ENCODE data around the gene EEF1G.
A peak's percentile ranks its signal among the peaks of the same experiment; 100 is the strongest.

The EEF1G gene

GRCh38 chr11:62612366-62613290 is 38.9 kb upstream of the EEF1G start, which contains the start of the genes EML3 and ROM1:
Gene EML3 (minus strand): TSS chr11:62612775. CDS start chr11:62612457, 318 bp downstream.
Gene ROM1 (plus strand): TSS chr11:62613257. CDS start chr11:62613282, 25 bp downstream.
- no peaks in the 10 kb centered on the region for H3K9me3 ChIP-seq (ENCODE audit: control insufficient read depth, insufficient read depth, low read length)
- H3K4me1 ChIP-seq (ENCODE audit: control insufficient read depth, insufficient read depth, low read length): no peaks in the 10 kb centered on the region; the same call in 1 of the 2 replicates
- H3K27me3 ChIP-seq (ENCODE audit: control insufficient read depth, insufficient read depth, low read length): no peaks in the 10 kb centered on the region
- no peak for DNase-seq (ENCODE audit: low read depth, low spot score)
- WGBS (ENCODE audit: insufficient coverage, insufficient read length): no CpG with 5 or more reads among the region's 91 CpGs
- peak within 1 kb of the TSS; percentile 66; the same call in 1 of the 2 replicates for H3K4me3 ChIP-seq (ENCODE audit: low read length)
- no peaks in the 10 kb centered on the region; the same call in 1 of the 2 replicates for H3K36me3 ChIP-seq (ENCODE audit: control insufficient read depth, insufficient read depth, low read length)
- H3K27ac ChIP-seq (ENCODE audit: low read length): no peak within 1 kb of the TSS

GRCh38 chr11:62611705-62612365 is 38.1 kb upstream of the EEF1G start:
- H3K9me3 ChIP-seq (ENCODE audit: control insufficient read depth, insufficient read depth, low read length): no peaks in the 10 kb centered on the region
- H3K4me1 ChIP-seq (ENCODE audit: control insufficient read depth, insufficient read depth, low read length): no peaks in the 10 kb centered on the region; the same call in 1 of the 2 replicates
- no peak overlapping the region for H3K27ac ChIP-seq (ENCODE audit: low read length)
- DNase-seq (ENCODE audit: low read depth, low spot score): no peak
- H3K36me3 ChIP-seq (ENCODE audit: control insufficient read depth, insufficient read depth, low read length): no peaks in the 10 kb centered on the region; the same call in 1 of the 2 replicates
- H3K27me3 ChIP-seq (ENCODE audit: control insufficient read depth, insufficient read depth, low read length): no peaks in the 10 kb centered on the region
- WGBS (ENCODE audit: insufficient coverage, insufficient read length): no CpG with 5 or more reads among the region's 34 CpGs
- peak overlapping the region; percentile 66; the same call in 1 of the 2 replicates for H3K4me3 ChIP-seq (ENCODE audit: low read length)

- no peak overlapping the region for H3K27ac ChIP-seq (ENCODE audit: low read length)
- no CpG with 5 or more reads among the region's 28 CpGs for whole genome bisulfite sequencing (ENCODE audit: insufficient coverage, insufficient read length)
- no peaks in the 10 kb centered on the region for H3K27me3 ChIP-seq (ENCODE audit: control insufficient read depth, insufficient read depth, low read length)
- no peak for DNase-seq (ENCODE audit: low read depth, low spot score)
- H3K4me3 ChIP-seq (ENCODE audit: low read length): peak overlapping the region; percentile 66; the same call in 1 of the 2 replicates
- H3K4me1 ChIP-seq (ENCODE audit: control insufficient read depth, insufficient read depth, low read length): no peaks in the 10 kb centered on the region; the same call in 1 of the 2 replicates
- no peaks in the 10 kb centered on the region for H3K9me3 ChIP-seq (ENCODE audit: control insufficient read depth, insufficient read depth, low read length)
- no peaks in the 10 kb centered on the region for H3K36me3 ChIP-seq (ENCODE audit: control insufficient read depth, insufficient read depth, low read length)
Observed at GRCh38 chr11:62610814-62611704, 37.4 kb upstream of the EEF1G start.

- Histone ChIP-seq H3K36me3 (ENCODE audit: control insufficient read depth, insufficient read depth, low read length) (no peaks in the 10 kb centered on the region), H3K9me3 (ENCODE audit: control insufficient read depth, insufficient read depth, low read length) (no peaks in the 10 kb centered on the region), H3K4me1 (ENCODE audit: control insufficient read depth, insufficient read depth, low read length) (no peaks in the 10 kb centered on the region; the same call in 1 of the 2 replicates), H3K4me3 (ENCODE audit: low read length) (no peak overlapping the region), H3K27ac (ENCODE audit: low read length) (no peak overlapping the region), H3K27me3 (ENCODE audit: control insufficient read depth, insufficient read depth, low read length) (no peaks in the 10 kb centered on the region)
- DNase-seq (ENCODE audit: low read depth, low spot score): no peak
- no CpG with 5 or more reads among the region's 6 CpGs for WGBS (ENCODE audit: insufficient coverage, insufficient read length)
Observed at GRCh38 chr11:62610403-62610802, 36.7 kb upstream of the EEF1G start.

GRCh38 chr11:62608776-62609175 is 35.1 kb upstream of the EEF1G start:
- Histone ChIP-seq H3K36me3 (ENCODE audit: control insufficient read depth, insufficient read depth, low read length) (no peaks in the 10 kb centered on the region), H3K27ac (ENCODE audit: low read length) (no peak overlapping the region), H3K9me3 (ENCODE audit: control insufficient read depth, insufficient read depth, low read length) (no peaks in the 10 kb centered on the region), H3K4me3 (ENCODE audit: low read length) (no peak overlapping the region), H3K27me3 (ENCODE audit: control insufficient read depth, insufficient read depth, low read length) (no peaks in the 10 kb centered on the region; the same call in 1 of the 2 replicates), H3K4me1 (ENCODE audit: control insufficient read depth, insufficient read depth, low read length) (no peaks in the 10 kb centered on the region; the same call in 1 of the 2 replicates)
- no peak for DNase-seq (ENCODE audit: low read depth, low spot score)
- WGBS (ENCODE audit: insufficient coverage, insufficient read length): no CpG with 5 or more reads among the region's 12 CpGs

GRCh38 chr11:62607714-62608113 is 34.0 kb upstream of the EEF1G start:
- H3K36me3 ChIP-seq (ENCODE audit: control insufficient read depth, insufficient read depth, low read length): no peaks in the 10 kb centered on the region
- DNase-seq (ENCODE audit: low read depth, low spot score): no peak
- H3K27ac ChIP-seq (ENCODE audit: low read length): no peak overlapping the region
- H3K27me3 ChIP-seq (ENCODE audit: control insufficient read depth, insufficient read depth, low read length): peaks cover 3% of the 10 kb centered on the region; the same call in 1 of the 2 replicates
- no peaks in the 10 kb centered on the region; the same call in 1 of the 2 replicates for H3K4me1 ChIP-seq (ENCODE audit: control insufficient read depth, insufficient read depth, low read length)
- no CpG with 5 or more reads among the region's 4 CpGs for WGBS (ENCODE audit: insufficient coverage, insufficient read length)
- H3K9me3 ChIP-seq (ENCODE audit: control insufficient read depth, insufficient read depth, low read length): no peaks in the 10 kb centered on the region
- no peak overlapping the region for H3K4me3 ChIP-seq (ENCODE audit: low read length)

GRCh38 chr11:62605902-62606301 is 32.2 kb upstream of the EEF1G start:
- DNase-seq (ENCODE audit: low read depth, low spot score): no peak
- no peaks in the 10 kb centered on the region for H3K9me3 ChIP-seq (ENCODE audit: control insufficient read depth, insufficient read depth, low read length)
- H3K4me1 ChIP-seq (ENCODE audit: control insufficient read depth, insufficient read depth, low read length): no peaks in the 10 kb centered on the region; the same call in 1 of the 2 replicates
- peaks cover 3% of the 10 kb centered on the region; the same call in 1 of the 2 replicates for H3K27me3 ChIP-seq (ENCODE audit: control insufficient read depth, insufficient read depth, low read length)
- no peaks in the 10 kb centered on the region for H3K36me3 ChIP-seq (ENCODE audit: control insufficient read depth, insufficient read depth, low read length)
- H3K27ac ChIP-seq (ENCODE audit: low read length): no peak overlapping the region
- WGBS (ENCODE audit: insufficient coverage, insufficient read length): no CpG with 5 or more reads among the region's 15 CpGs
- no peak overlapping the region for H3K4me3 ChIP-seq (ENCODE audit: low read length)

GRCh38 chr11:62605467-62605866 is 31.8 kb upstream of the EEF1G start:
- Histone ChIP-seq H3K36me3 (ENCODE audit: control insufficient read depth, insufficient read depth, low read length) (no peaks in the 10 kb centered on the region), H3K27me3 (ENCODE audit: control insufficient read depth, insufficient read depth, low read length) (peaks cover 3% of the 10 kb centered on the region; the same call in 1 of the 2 replicates), H3K9me3 (ENCODE audit: control insufficient read depth, insufficient read depth, low read length) (no peaks in the 10 kb centered on the region), H3K27ac (ENCODE audit: low read length) (no peak overlapping the region), H3K4me1 (ENCODE audit: control insufficient read depth, insufficient read depth, low read length) (no peaks in the 10 kb centered on the region), H3K4me3 (ENCODE audit: low read length) (no peak overlapping the region)
- DNase-seq (ENCODE audit: low read depth, low spot score): no peak
- whole genome bisulfite sequencing (ENCODE audit: insufficient coverage, insufficient read length): no CpG with 5 or more reads among the region's 6 CpGs

- Histone ChIP-seq H3K27me3 (ENCODE audit: control insufficient read depth, insufficient read depth, low read length) (peaks cover 3% of the 10 kb centered on the region; the same call in 1 of the 2 replicates), H3K27ac (ENCODE audit: low read length) (no peak overlapping the region), H3K9me3 (ENCODE audit: control insufficient read depth, insufficient read depth, low read length) (no peaks in the 10 kb centered on the region), H3K36me3 (ENCODE audit: control insufficient read depth, insufficient read depth, low read length) (no peaks in the 10 kb centered on the region), H3K4me3 (ENCODE audit: low read length) (no peak overlapping the region), H3K4me1 (ENCODE audit: control insufficient read depth, insufficient read depth, low read length) (peaks cover 3% of the 10 kb centered on the region; the same call in 1 of the 2 replicates)
- no peak for DNase-seq (ENCODE audit: low read depth, low spot score)
- no CpG with 5 or more reads among the region's 13 CpGs for WGBS (ENCODE audit: insufficient coverage, insufficient read length)
Observed at GRCh38 chr11:62604460-62605120, 30.9 kb upstream of the EEF1G start.
